Natural killer cell (primary cell): ENCODE measurements around the gene CD2AP. TPM values are rescaled to one million over a fixed set of nuclear protein-coding genes. Genes with fewer than 3 reads are reported as not detected.

Source experiments
- ATAC-seq, 3 donors: fragments of 150-1000 bp in 2 of 3; fragments of 200-7000 bp in 1 of 3; cut with Tn5 transposase; 1 replicate in 1 of 3; 2 replicates in 2 of 3; pipeline ENCODE4 v1.10.0; 2021; ENCODE audit warnings: mild to moderate bottlenecking in 2 of 3, moderate library complexity in 2 of 3
- DNase-seq, 2 donors: peaks; one replicate each; pipeline versions ENCODE4 v3.0.0 to v3.0.0-alpha.2; 2013 to 2021; ENCODE audit warnings: mixed read lengths in 1 of 2
- H3K27ac ChIP-seq: one replicate; pipeline ENCODE4 v1.5.1; 2013; ENCODE audit warnings: mild to moderate bottlenecking, low read length
- H3K27me3 ChIP-seq: one replicate; pipeline ENCODE4 v1.6.1; 2013; ENCODE audit warnings: low read length; ENCODE audit not compliant: control insufficient read depth, insufficient read depth
- H3K36me3 ChIP-seq: one replicate; pipeline ENCODE4 v1.6.1; 2013; ENCODE audit warnings: low read length; ENCODE audit not compliant: control insufficient read depth, insufficient read depth
- H3K4me1 ChIP-seq: one replicate; pipeline ENCODE4 v1.6.1; 2013; ENCODE audit warnings: low read length; ENCODE audit not compliant: control insufficient read depth, insufficient read depth
- H3K4me3 ChIP-seq: one replicate; pipeline ENCODE4 v1.5.1; 2013; ENCODE audit warnings: low read length
- H3K9me3 ChIP-seq: one replicate; pipeline ENCODE4 v1.6.1; 2013; ENCODE audit warnings: low read length; ENCODE audit not compliant: control insufficient read depth, insufficient read depth
- H3K27ac Mint-ChIP-seq, 2 donors: one replicate each; pipeline ENCODE4 v1.8.0; 2022; ENCODE audit warnings: mild to moderate bottlenecking in 2 of 2, mixed read lengths in 2 of 2, moderate library complexity in 1 of 2
- H3K27me3 Mint-ChIP-seq, 2 donors: one replicate each; pipeline ENCODE4 v1.8.0; 2022; ENCODE audit warnings: low read depth in 2 of 2, mixed read lengths in 2 of 2
- H3K36me3 Mint-ChIP-seq: one replicate; pipeline ENCODE4 v1.8.0; 2022; ENCODE audit warnings: mixed read lengths
- H3K4me1 Mint-ChIP-seq, 2 donors: one replicate each; pipeline ENCODE4 v1.8.0; 2022; ENCODE audit warnings: mixed read lengths in 2 of 2
- H3K4me3 Mint-ChIP-seq: one replicate; pipeline ENCODE4 v1.8.0; 2022; ENCODE audit warnings: mild to moderate bottlenecking, moderate library complexity, mixed read lengths
- H3K9me3 Mint-ChIP-seq, 2 donors: one replicate each; pipeline ENCODE4 v1.8.0; 2022; ENCODE audit warnings: mixed read lengths in 2 of 2
- CTCF ChIP-seq: fragments of 200-600 bp; IDR thresholded peaks from one replicate; pipeline ENCODE4 v1.8.0; 2022; ENCODE audit warnings: antibody characterized with exemption
- WGBS: methylation state at CpG from one replicate; pipeline ENCODE4 v1.1.7; 2013; ENCODE audit warnings: missing lambda C conversion rate; ENCODE audit not compliant: insufficient coverage; 5-methylcytosine and 5-hydroxymethylcytosine counted together
- intact Hi-C: fragments of 100-400 bp; cut with micrococcal nuclease; formaldehyde crosslinking; loops from one replicate; pipeline ENCODE4 v1.14.2; 2022
- total RNA-seq, 4 donors: library from RNA; stranded (reverse); fragments of 120-200 nt in 1 of 4; gene quantifications; one replicate each; pipeline versions ENCODE4 v1.2.3 to v1.2.4, GENCODE V29; 2013 to 2022

The CD2AP gene
- total RNA-seq, 3 donors from 2014 or later (not counting 1 experiment from before 2014, with no cell fraction given): 23.8 to 26.3 (median 26.3) TPM

- no peaks in the 10 kb centered on the region for H3K36me3 ChIP-seq
- no peak overlapping the region for H3K27ac ChIP-seq
- ATAC-seq (no peak), DNase-seq (no peak)
- intact Hi-C loops: no loop called here
- H3K36me3 Mint-ChIP-seq: no peaks in the 10 kb centered on the region
- H3K4me3 Mint-ChIP-seq: no peak overlapping the region
- no peaks in the 10 kb centered on the region for H3K9me3 Mint-ChIP-seq
- TF ChIP-seq CTCF: no peak
- WGBS: 94% methylated on average over 4 of the region's 4 CpGs
- H3K4me3 ChIP-seq: no peak overlapping the region
- no peaks in the 10 kb centered on the region for H3K9me3 ChIP-seq
- H3K4me1 ChIP-seq: peaks cover 12% of the 10 kb centered on the region
- H3K27me3 ChIP-seq: no peaks in the 10 kb centered on the region
- no peaks in the 10 kb centered on the region for H3K27me3 Mint-ChIP-seq
- peaks cover 13 to 14% of the 10 kb centered on the region in 2 donors for H3K4me1 Mint-ChIP-seq
- peak overlapping the region in 1 of 2 donors; percentile 35 for H3K27ac Mint-ChIP-seq
Measured at GRCh38 chr6:47629954-47630353, 152.4 kb downstream of the CD2AP start.

- ATAC-seq (no peak), DNase-seq (no peak)
- H3K4me3 ChIP-seq: no peak overlapping the region
- H3K27ac ChIP-seq: no peak overlapping the region
- no peaks in the 10 kb centered on the region for H3K27me3 ChIP-seq
- Mint-ChIP-seq H3K9me3 (no peaks in the 10 kb centered on the region), H3K27ac (no peak overlapping the region), H3K36me3 (no peaks in the 10 kb centered on the region), H3K4me1 (peaks cover 13 to 14% of the 10 kb centered on the region in 2 donors), H3K4me3 (no peak overlapping the region), H3K27me3 (no peaks in the 10 kb centered on the region)
- H3K9me3 ChIP-seq: no peaks in the 10 kb centered on the region
- peaks cover 12% of the 10 kb centered on the region for H3K4me1 ChIP-seq
- TF ChIP-seq CTCF: no peak
- intact Hi-C loops: no loop called here
- no peaks in the 10 kb centered on the region for H3K36me3 ChIP-seq
- WGBS: 91% methylated on average over 2 of the region's 3 CpGs
Measured at GRCh38 chr6:47630587-47630986, 153.0 kb downstream of the CD2AP start.

- no peaks in the 10 kb centered on the region for H3K27me3 Mint-ChIP-seq
- Histone ChIP-seq H3K4me3 (no peak overlapping the region), H3K36me3 (no peaks in the 10 kb centered on the region), H3K9me3 (no peaks in the 10 kb centered on the region), H3K27ac (no peak overlapping the region), H3K4me1 (peaks cover 12% of the 10 kb centered on the region), H3K27me3 (no peaks in the 10 kb centered on the region)
- peak; percentile 67 for TF ChIP-seq CTCF
- WGBS: 64% methylated on average over 6 of the region's 6 CpGs
- H3K9me3 Mint-ChIP-seq: no peaks in the 10 kb centered on the region
- no peak overlapping the region for H3K4me3 Mint-ChIP-seq
- intact Hi-C loops: loop anchor here (1.0 kb wide), 3 partner anchors 103 to 217 kb away; no protein-coding TSS in a partner anchor
- H3K4me1 Mint-ChIP-seq: peaks cover 13 to 14% of the 10 kb centered on the region in 2 donors
- peak in 1 of 2 donors; percentile 59 for DNase-seq
- ATAC-seq: peak in 2 of 3 donors; percentile 5 to 57
- no peaks in the 10 kb centered on the region for H3K36me3 Mint-ChIP-seq
- peak overlapping the region; percentile 14 to 60 for H3K27ac Mint-ChIP-seq
Measured at GRCh38 chr6:47631269-47631772, 153.7 kb downstream of the CD2AP start.

GRCh38 chr6:47631797-47632196 lies 154.2 kb downstream of the CD2AP start:
- no peak overlapping the region for H3K4me3 ChIP-seq
- 29% methylated on average over 3 of the region's 3 CpGs for WGBS
- Mint-ChIP-seq H3K4me1 (peaks cover 13 to 14% of the 10 kb centered on the region in 2 donors), H3K27ac (peak overlapping the region; percentile 14 to 60), H3K36me3 (no peaks in the 10 kb centered on the region), H3K27me3 (no peaks in the 10 kb centered on the region), H3K4me3 (no peak overlapping the region), H3K9me3 (no peaks in the 10 kb centered on the region)
- no peak overlapping the region for H3K27ac ChIP-seq
- H3K36me3 ChIP-seq: no peaks in the 10 kb centered on the region
- peak in 1 of 3 donors; percentile 25 for ATAC-seq
- peaks cover 12% of the 10 kb centered on the region for H3K4me1 ChIP-seq
- peak in 1 of 2 donors; percentile 19 for DNase-seq
- intact Hi-C loops: loop anchor here (1.0 kb wide), 3 partner anchors 103 to 217 kb away; no protein-coding TSS in a partner anchor
- H3K9me3 ChIP-seq: no peaks in the 10 kb centered on the region
- no peaks in the 10 kb centered on the region for H3K27me3 ChIP-seq
- no peak for TF ChIP-seq CTCF
